Smooth muscle cell of the umbilical artery (primary cell): ENCODE results near the gene GINS2. TPM values are rescaled to one million over a fixed set of nuclear protein-coding genes. Genes with fewer than 3 reads are reported as not detected.

ENCODE experiments used
- total RNA-seq: library from RNA; depleted of rRNA; stranded (reverse); fragments of >200 nt; gene quantifications from 2 replicates; pipeline ENCODE4 v1.2.3, GENCODE V29; 2014

Gene GINS2
- 0.89 and 4.4 TPM in 2 replicates for total RNA-seq

DNA sequence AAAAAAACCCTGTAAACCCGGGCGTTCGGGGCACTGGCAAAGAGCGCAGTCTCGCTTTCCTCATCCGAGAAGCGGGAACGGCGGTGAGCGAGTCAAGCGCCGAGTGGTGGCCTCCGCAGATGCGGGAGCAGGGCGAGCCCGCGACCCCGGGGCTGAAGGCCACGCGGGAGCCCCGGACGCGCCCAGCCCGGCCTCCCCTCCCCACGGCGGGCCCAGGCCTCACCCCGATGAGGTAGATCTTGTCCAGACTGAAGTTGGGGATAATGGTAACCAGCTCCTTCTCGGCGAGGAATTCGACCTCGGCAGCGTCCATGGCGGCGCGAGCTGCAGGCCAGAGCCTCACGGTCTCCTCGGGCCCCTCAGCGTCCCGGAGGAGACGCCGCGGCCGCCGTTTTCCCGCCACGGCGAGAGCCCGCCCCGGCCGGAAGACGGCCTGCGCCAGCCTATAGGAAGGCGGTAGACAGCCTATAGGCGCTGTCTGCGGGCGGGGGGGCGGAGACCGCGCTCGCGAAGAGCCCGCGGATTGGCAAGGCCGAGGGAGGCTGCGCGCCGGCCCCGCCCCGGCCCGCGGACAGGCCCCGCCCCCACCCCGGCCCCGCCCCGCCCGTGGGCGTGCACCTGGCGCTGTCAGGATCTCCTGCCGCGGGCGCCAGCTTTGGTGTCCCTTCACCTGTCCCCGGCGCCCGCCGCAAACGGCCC lies at the start of gene GINS2:
Gene GINS2, minus strand, starts transcription at position 369 of the 699 bp plus-strand sequence. Its CDS starts 56 bp downstream, at position 313.

Other genes with a start within 250 kb of the GINS2 start
- 44.8 and 65.2 TPM in 2 replicates for gene GSE1, start 75.6 kb downstream of the GINS2 start, total RNA-seq
- 11.6 and 12.6 TPM in 2 replicates for gene C16orf74, start 62.1 kb upstream of the GINS2 start, total RNA-seq
- gene EMC8, start 110.6 kb upstream of the GINS2 start, total RNA-seq: 18.4 and 24.3 TPM in 2 replicates
- 233 and 379 TPM in 2 replicates for gene COX4I1, start 110.7 kb upstream of the GINS2 start, total RNA-seq
- gene IRF8, start 210.2 kb upstream of the GINS2 start, total RNA-seq: not detected in 2 replicates